GM19397 (cell line): ENCODE measurements around the gene TBL1XR1.
"Not testable (repeated sequence)": the region's sequence is repeated elsewhere in the genome, so short reads cannot be mapped to it uniquely, and the experiment has no call there.

Source experiments
- ATAC-seq: cut with Tn5 transposase; IDR thresholded peaks from one replicate; pipeline ENCODE4 v1.9.1; 2021; ENCODE audit warnings: mild to moderate bottlenecking, moderate library complexity; ENCODE audit not compliant: unreplicated experiment

The TBL1XR1 gene

GRCh38 chr3:177185035-177185574 lies 12.2 kb downstream of the TBL1XR1 start:
- no peak for ATAC-seq

- peak; percentile 70 for ATAC-seq
These were observed 12.7 kb downstream of the TBL1XR1 start for GRCh38 chr3:177184602-177185001.

- ATAC-seq: no peak
These were observed 14.9 kb downstream of the TBL1XR1 start for GRCh38 chr3:177182352-177182751.

- no peak for ATAC-seq
These were observed 15.9 kb downstream of the TBL1XR1 start for GRCh38 chr3:177181418-177181817.

DNA sequence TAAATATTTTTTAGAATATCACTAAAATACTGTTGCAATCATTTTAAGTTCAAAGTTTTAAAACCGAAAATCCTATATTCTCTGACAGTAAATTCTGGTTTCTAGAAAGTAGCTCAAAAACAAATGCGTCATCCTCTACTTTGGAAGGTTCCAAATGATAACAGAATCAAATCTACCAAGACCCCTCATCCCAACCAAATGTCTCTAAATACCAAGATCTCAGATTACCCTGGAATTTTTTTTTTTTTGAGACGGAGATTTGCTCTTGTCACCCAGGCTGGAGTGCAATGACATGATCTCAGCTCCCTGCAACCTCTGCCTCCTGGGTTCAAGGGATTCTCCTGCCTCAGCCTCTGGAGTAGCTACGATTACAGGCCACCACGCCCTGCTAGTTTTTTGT lies 16.8 kb downstream of the TBL1XR1 start:
- no peak for ATAC-seq

DNA sequence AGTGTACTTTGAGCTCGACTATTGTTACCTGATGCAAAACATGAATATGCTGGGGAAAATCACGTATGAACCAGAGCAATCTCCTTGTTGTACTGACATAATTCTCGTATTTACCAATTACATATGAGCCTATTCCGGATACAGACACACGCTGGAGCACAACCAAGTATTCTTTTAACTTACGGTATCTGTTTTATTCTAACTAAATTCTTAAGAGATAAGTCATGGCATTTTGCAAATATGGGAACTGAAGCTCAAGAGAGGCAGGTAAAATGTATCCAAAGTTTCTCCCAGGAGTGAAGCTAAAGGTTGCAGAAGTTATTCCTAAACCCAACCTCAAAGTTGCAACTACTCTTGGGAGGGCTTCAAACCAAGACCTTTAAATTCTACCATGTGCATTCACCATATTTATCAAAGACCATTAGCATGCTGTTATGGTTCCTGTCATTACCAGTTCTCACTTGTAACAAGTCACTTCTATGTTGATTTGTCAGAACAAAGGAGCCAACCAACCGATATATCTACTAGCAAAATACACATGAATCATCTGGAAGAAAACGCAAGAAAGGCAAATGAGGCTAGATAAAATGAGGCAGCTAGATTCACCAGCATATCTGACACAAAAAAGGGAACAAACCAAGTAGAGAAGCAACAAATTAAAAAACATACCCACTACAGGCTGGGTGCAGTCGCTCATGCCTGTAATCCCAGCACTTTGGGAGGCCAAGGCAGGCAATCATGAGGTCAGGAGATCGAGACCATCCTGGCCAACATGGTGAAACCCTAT lies 17.8 kb downstream of the TBL1XR1 start:
- no peak for ATAC-seq

- ATAC-seq: no peak
These were observed 19.5 kb downstream of the TBL1XR1 start for GRCh38 chr3:177177749-177178221.

DNA sequence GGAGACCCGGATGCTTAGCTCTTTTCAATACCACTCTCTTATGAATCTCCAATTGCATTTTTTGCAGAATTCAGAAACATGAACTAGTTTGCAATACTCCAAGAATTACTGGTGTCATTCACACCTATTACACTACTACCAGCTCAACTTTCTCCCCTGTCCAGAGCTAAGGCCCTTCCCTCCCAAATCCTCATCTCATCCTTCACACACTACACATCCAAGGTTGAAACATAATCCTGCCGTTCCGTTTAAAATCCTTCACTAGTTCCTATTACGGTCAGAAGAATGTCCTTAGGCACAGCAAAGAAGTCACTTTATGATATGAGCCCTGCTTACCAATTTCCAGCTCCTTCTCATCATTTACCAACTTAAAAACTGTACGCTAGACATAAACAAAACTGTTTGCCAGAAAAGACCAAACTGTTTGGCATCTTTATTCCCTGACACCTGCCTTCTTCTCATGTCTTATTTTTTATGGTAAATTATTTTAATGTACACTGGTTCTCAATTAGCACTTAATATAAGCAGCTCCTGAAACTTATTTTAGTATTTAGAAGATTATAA lies 22.6 kb downstream of the TBL1XR1 start:
- no peak for ATAC-seq

DNA sequence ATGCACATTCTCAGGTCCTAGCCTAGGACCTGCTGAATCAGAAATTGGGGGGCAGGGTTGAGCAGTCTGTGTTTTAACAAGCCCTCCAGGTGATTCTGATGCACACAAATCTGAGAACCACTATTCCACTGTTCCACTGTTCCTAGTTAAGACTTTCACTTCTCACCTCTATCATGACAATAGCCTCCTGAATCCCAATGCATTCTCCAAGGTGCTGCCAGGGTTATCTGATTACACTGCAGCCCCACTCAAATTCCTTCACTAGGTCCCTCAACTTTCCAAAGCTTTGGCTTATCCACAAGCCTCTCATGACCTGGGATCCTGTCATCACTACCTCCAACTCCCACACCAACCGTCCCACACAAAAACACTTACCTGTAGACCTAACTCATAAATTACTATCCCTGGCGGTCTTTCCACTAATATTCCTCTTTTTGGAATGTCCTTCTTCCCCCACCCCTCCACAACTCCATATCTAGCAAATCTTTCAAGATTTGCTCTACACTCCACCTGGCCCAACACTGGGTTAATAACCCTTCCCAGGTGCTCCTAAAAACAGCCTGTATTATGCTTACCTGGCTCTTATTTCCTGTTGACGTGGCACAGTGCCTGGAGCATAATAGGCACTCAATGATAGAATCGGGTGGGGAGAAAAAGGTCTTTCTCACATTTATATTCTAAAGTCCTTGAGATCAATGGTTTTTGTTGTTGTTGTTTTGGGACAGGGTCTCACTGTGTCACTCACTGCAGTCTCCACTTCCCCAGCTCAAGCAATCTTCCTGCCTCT lies 27.2 kb downstream of the TBL1XR1 start:
- no peak for ATAC-seq

GRCh38 chr3:177168431-177168830 lies 28.9 kb downstream of the TBL1XR1 start:
- ATAC-seq: no peak

DNA sequence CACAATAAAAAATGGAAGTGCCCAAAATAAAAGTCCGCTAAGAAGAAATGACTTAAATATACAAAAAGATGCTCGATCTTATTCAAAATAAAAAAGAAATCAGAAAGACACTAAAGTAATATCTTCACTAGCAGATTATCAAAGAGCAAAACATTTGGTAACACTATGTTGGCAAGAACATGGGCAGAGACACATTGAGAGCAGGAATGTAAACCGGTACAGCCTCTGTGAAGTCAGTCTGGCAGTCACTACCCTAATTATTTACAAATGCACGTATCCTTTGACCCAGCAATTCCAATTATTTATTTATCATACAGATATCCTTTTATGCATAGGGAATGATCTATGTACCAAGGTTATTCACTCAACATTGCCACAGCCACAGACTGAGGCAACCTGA lies 34.5 kb downstream of the TBL1XR1 start:
- ATAC-seq: no peak

GRCh38 chr3:177161603-177162002 lies 35.7 kb downstream of the TBL1XR1 start:
- not testable (repeated sequence) for ATAC-seq

DNA sequence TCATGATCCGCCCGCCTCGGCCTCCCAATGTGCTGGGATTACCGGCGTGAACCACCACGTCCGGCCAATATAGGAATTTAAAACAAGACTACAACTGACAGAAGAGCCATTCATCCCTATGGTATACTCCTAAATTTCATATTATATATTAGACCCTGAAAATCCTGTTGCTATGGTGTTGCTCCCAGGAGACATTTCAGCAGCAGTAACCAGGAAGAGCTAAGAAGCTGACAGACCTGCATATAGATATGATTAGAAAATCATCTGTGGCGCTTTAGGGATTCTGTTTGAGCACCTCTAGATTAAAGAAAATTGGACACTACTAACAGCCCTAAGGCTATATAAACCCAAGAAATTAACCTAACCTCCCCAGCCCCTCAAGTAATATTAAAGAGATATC lies 38.8 kb downstream of the TBL1XR1 start:
- ATAC-seq: no peak

DNA sequence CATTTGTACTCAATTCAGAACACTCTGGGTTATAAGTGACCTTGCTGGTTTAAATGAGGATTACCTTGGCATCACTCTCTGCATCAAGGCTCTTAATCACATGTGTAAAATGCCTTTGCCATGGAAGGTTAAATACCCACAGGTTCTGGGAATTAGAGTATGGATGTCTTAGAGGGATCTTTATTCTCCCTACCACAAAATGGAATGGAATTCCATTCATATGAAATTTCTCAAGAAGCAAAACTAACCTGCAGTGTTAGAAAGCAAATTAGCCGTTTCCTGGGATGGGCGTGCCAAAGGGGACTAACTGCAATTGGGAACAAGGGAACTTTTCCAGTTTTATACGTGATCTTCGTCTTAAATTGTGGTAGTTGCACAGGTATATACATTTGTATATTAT lies 39.8 kb downstream of the TBL1XR1 start:
- no peak for ATAC-seq

DNA sequence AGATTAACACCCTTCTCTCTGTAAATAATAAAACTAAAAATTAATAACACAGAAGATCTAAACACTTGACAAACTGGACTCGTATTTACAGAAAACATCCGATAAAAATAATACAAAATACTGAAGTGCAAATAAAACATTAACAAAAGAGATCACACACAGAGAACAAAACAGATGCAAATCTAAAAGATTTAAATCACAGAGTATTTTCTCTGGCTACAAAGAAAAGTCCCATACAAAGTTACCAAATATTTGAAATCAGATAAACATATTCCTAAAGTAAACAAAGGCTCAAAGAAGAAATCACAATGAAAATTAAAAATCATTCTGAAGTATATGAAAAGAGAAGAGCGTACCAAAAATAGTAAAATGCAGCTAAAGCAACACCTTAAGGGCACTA lies 42.5 kb downstream of the TBL1XR1 start:
- no peak for ATAC-seq

DNA sequence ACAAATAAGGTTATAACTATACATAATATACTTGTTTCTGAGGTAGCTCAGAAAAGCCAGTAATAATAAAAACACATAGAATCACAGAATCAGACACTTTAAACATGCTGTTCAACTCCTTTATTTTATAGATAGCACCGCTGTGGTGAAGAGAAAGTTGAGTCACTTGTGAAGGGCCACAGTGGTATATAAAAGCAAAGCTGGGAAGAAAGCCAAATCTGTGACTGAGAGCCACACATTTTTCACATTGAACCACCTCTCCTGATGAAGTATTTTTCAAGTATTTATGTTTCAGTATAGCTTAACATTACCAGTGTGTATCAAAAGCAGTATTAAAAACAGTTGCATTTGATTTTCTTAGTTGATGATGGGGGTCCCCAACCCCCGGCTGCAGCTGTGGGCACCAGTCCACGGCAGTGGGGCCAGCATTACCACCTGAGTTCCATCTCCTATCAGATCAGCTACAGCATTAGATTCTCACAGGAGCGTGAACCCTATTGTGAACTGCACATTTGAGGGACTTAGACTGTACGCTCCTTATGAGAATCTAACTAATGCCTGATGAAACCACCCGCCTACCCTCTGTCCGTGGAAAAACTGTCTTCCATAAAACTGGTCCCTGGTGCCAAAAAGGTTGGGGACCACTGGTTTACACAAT lies 46.2 kb downstream of the TBL1XR1 start:
- ATAC-seq: peak; percentile 72

GRCh38 chr3:177150218-177150916 lies 46.9 kb downstream of the TBL1XR1 start:
- peak; percentile 23 for ATAC-seq

GRCh38 chr3:177149106-177149505 lies 48.2 kb downstream of the TBL1XR1 start:
- no peak for ATAC-seq

DNA sequence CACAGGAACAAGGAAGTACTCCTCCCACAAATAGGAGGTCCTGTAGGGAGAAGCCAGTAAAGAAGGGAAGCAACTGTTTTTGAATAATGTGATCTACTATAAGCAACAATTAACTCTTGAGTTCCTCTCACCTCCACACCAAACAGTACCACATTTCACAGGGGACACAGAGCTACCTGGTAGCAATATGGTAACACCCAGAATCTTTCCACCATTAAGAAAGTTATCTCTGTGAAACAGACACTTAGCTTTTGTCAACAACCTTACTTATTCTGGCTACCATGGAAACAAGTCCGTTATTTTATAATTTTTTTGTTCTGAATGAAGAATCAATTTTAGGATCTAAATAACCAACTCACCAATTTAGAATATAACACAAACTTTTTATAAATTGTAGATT lies 49.5 kb downstream of the TBL1XR1 start:
- ATAC-seq: no peak

DNA sequence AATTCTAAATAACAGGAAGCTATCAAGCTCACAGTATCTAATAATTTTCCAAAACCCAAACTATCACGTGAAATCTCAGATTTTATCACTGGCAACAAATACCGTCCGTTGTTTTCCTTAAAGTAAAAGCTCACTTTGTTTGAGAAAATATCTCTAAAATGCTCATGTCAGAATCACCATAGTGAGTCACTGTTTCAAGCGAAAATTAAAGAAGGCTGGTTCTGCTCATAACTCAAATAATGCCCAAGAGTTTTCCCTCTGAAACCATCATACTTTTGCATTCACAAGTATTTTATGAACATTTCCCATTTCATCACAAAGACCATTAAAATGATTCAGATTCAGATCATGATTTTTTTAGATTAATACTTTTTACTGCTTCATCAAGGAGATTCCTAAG lies 50.6 kb downstream of the TBL1XR1 start:
- no peak for ATAC-seq
